ES-I3 (cell line): Measurements from ENCODE around the gene KRT74.

ENCODE experiments used
- H3K36me3 ChIP-seq: 2 replicates; pipeline ENCODE4 v1.6.1; 2013; ENCODE audit warnings: mild to moderate bottlenecking, low read length, control low read depth, moderate library complexity; ENCODE audit not compliant: insufficient read depth
- H3K4me1 ChIP-seq: 2 replicates; pipeline ENCODE4 v1.6.1; 2013; ENCODE audit warnings: mild to moderate bottlenecking, control low read depth, low read length; ENCODE audit not compliant: insufficient read depth
- H3K9ac ChIP-seq: 2 replicates; pipeline ENCODE4 v1.6.1; 2013; ENCODE audit warnings: low read depth, mild to moderate bottlenecking, low read length, moderate library complexity
- H3K9me3 ChIP-seq: 2 replicates; pipeline ENCODE4 v1.6.1; 2013; ENCODE audit warnings: mild to moderate bottlenecking, low read length, moderate library complexity; ENCODE audit not compliant: control insufficient read depth, insufficient read depth

The KRT74 gene

DNA sequence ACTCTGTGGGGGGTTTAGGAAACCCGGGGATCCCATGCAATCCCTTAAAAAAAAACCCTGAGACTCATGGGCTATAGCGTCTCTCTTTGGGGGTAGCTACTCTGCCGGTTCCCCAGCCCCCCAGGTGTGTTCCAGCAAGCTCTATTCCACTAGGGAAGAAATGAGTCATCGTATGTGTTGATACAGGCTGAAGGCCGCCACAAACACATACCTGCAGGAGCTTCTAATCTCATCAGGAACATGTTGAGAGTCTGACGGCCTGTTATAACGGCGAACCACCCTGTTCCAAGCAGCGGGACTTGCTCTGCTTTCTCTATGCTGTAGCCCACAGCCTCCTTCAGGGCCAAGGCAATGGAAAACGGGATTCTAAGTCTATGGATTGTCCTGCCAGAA, 52.5 kb downstream of the KRT74 start:
- peaks cover 8% of the 10 kb centered on the region; the same call in 1 of the 2 replicates for H3K4me1 ChIP-seq
- no peaks in the 10 kb centered on the region for H3K36me3 ChIP-seq
- no peaks in the 10 kb centered on the region for H3K9me3 ChIP-seq
- H3K9ac ChIP-seq: no peak overlapping the region

GRCh38 chr12:52519826-52520662, 53.6 kb downstream of the KRT74 start, which contains the start of gene KRT5:
Gene KRT5 (minus strand): TSS chr12:52520394. CDS start chr12:52520296, 98 bp downstream.
- Histone ChIP-seq H3K9me3 (no peaks in the 10 kb centered on the region), H3K36me3 (no peaks in the 10 kb centered on the region), H3K9ac (no peak within 1 kb of the TSS), H3K4me1 (peaks cover 8% of the 10 kb centered on the region; the same call in 1 of the 2 replicates)

DNA sequence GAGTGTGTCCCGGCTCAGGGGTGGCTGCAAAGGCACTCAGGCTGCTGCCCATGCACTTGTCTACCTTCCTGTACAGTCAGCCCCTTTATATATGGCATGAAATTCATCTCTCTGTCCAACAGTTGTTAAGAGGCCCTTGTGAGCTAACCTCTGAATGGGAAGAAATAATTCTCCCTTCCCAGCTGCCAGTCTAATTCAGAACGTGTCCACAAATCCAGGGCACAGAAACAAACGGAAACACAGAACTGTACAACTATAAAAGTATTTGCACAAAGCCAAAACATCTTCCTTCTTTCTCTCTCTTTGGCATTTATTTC, 54.3 kb downstream of the KRT74 start:
- no peak overlapping the region for H3K9ac ChIP-seq
- peaks cover 8% of the 10 kb centered on the region; the same call in 1 of the 2 replicates for H3K4me1 ChIP-seq
- no peaks in the 10 kb centered on the region for H3K36me3 ChIP-seq
- no peaks in the 10 kb centered on the region for H3K9me3 ChIP-seq

DNA sequence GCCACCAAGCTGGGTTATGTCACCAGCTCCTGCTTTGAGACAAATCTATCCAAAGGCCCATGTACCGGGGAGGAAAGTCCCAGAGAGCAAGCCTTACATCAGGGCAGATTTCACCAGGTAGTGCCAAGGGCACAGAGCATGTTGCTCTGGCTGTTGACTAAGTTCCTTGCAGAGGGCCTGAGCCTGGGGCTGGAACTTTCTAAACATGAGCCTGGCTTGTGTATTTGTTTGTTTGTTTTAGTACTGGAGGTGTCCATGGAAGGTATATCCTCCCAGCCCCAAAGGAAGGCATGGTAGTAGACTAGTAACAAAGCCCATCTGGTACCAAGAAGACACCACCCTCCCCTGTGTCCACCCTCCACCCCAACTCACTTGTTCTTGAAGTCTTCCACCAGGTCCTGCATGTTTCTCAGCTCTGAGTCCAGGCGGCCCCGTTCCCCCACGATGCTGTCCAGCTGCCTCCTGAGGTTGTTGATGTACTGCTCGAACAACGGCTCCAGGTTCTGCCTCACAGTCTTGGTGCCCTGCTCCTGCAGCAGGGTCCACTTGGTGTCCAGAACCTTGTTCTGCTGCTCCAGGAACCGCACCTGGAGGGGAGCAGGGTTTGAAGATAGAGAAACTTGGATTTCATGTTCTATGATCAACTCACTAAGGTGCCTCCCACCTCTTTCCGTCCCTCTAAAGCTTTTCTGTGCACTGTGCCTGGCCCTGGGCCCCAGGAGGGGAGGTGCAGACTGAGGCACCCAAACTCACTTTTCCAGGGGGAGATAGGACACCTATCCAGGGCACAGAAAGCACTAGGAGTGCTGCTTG, 54.9 kb downstream of the KRT74 start:
- Histone ChIP-seq H3K4me1 (peaks cover 8% of the 10 kb centered on the region; the same call in 1 of the 2 replicates), H3K36me3 (no peaks in the 10 kb centered on the region), H3K9ac (no peak overlapping the region), H3K9me3 (no peaks in the 10 kb centered on the region)

GRCh38 chr12:52517888-52518287, 55.8 kb downstream of the KRT74 start:
- Histone ChIP-seq H3K9me3 (no peaks in the 10 kb centered on the region), H3K36me3 (no peaks in the 10 kb centered on the region), H3K4me1 (peaks cover 8% of the 10 kb centered on the region; the same call in 1 of the 2 replicates), H3K9ac (no peak overlapping the region)

GRCh38 chr12:52517005-52517835, 56.4 kb downstream of the KRT74 start:
- Histone ChIP-seq H3K4me1 (peaks cover 8% of the 10 kb centered on the region; the same call in 1 of the 2 replicates), H3K9me3 (no peaks in the 10 kb centered on the region), H3K9ac (no peak overlapping the region), H3K36me3 (no peaks in the 10 kb centered on the region)

GRCh38 chr12:52515927-52516831, 57.5 kb downstream of the KRT74 start:
- no peak overlapping the region for H3K9ac ChIP-seq
- peaks cover 2% of the 10 kb centered on the region; the same call in 1 of the 2 replicates for H3K4me1 ChIP-seq
- no peaks in the 10 kb centered on the region for H3K36me3 ChIP-seq
- no peaks in the 10 kb centered on the region for H3K9me3 ChIP-seq
